Measurements from ENCODE around the gene TM4SF18.

GRCh38 chr3:149321136-149321535, 12.3 kb downstream of the TM4SF18 start:
- TF ChIP-seq ZSCAN18 (tag by site-specific recombination; IDR thresholded peaks at IDR 0.05), result no peak
- TF ChIP-seq ZNF274 (IDR thresholded peaks at IDR 0.05; ENCODE audit: low read length), result no peak
- TF ChIP-seq ZNF274 (tag by site-specific recombination; IDR thresholded peaks at IDR 0.05; ENCODE audit: borderline replicate concordance), result no peak
- TF ChIP-seq ZSCAN23 (tag by site-specific recombination; IDR thresholded peaks at IDR 0.05), result no peak
- no peak for TF ChIP-seq ZNF19 (tag by site-specific recombination; IDR thresholded peaks at IDR 0.05; ENCODE audit: low read depth)

Data from HEK293 (cell line).